HCT116 (cell line): ENCODE results near the gene GYPC. TPM values are rescaled to one million over a fixed set of nuclear protein-coding genes. Genes with fewer than 3 reads are reported as not detected.

Experiments used
- ATAC-seq: fragments of 200-7000 bp; cut with Tn5 transposase; 2 replicates; pipeline ENCODE4 v1.9.1; 2020; ENCODE audit warnings: mild to moderate bottlenecking, moderate library complexity
- BruUV-seq: library from RNA; stranded (reverse); fragments of 400-500 nt; replicated peaks from 2 replicates; lab custom pipeline; 2021; lab: Mats Ljungman, UMichigan
- CTCF ChIA-PET: fragments of 300-600 bp; sonication (Branson Sonifier 250); formaldehyde crosslinking; loops from one replicate; lab custom pipeline; 2021; ENCODE audit warnings: antibody characterized with exemption; lab: Charles Lee
- POLR2A ChIA-PET: fragments of 300-600, 350-600 bp; sonication (Branson Sonifier 250); formaldehyde crosslinking; loops from one replicate; lab custom pipeline; 2021; ENCODE audit warnings: antibody characterized with exemption; lab: Charles Lee
- RAD21 ChIA-PET, 2 experiments: fragments of 300-600 bp; sonication (Branson Sonifier 250); formaldehyde crosslinking; loops; one replicate each; lab custom pipeline; 2023; ENCODE audit warnings: low total read pairs in 2 of 2; ENCODE audit not compliant: uncharacterized antibody in 2 of 2, unreplicated experiment in 2 of 2, low non-redundant PET in 1 of 2; lab: Charles Lee
- DNase-seq: peaks from one replicate; pipeline ENCODE4 v3.0.0-alpha.2; 2010; ENCODE audit warnings: low read depth, low spot score
- H2AFZ ChIP-seq: fragments of 200-600 bp; shearing (Covaris generic), sonication (generic); 2 replicates; pipeline ENCODE4 v1.6.1; 2017; ENCODE audit warnings: low read depth, mixed run types, mixed read lengths, antibody characterized with exemption, low read length; ENCODE audit not compliant: poor library complexity, severe bottlenecking
- H3K27ac ChIP-seq: 2 replicates; pipeline ENCODE4 v1.5.1; 2012; ENCODE audit warnings: low read depth, low read length
- H3K27me3 ChIP-seq: fragments of 200-600 bp; sonication (generic); 2 replicates; pipeline ENCODE4 v1.6.1; 2016; ENCODE audit warnings: mixed run types, low read length, mixed read lengths; ENCODE audit not compliant: insufficient read depth
- H3K36me3 ChIP-seq, 2 experiments: fragments of 200-500 bp in 1 of 2; fragments of 200-600 bp in 1 of 2; sonication (Bioruptor generic) in 1 of 2; sonication (generic) in 1 of 2; 2 replicates each; pipeline versions ENCODE4 v1.5.1 to v1.6.1; 2014 to 2016; ENCODE audit warnings: low read length in 2 of 2, inconsistent platforms in 1 of 2, mixed read lengths in 1 of 2, mixed run types in 1 of 2; ENCODE audit not compliant: insufficient read depth in 2 of 2, control insufficient read depth in 1 of 2
- H3K4me1 ChIP-seq, 2 experiments: fragments of 200-600 bp in 1 of 2; sonication (generic) in 1 of 2; 2 replicates each; pipeline versions ENCODE4 v1.5.1 to v1.6.1; 2012 to 2017; ENCODE audit warnings: low read length in 2 of 2, inconsistent platforms in 1 of 2, mild to moderate bottlenecking in 1 of 2, mixed read lengths in 1 of 2, mixed run types in 1 of 2, moderate library complexity in 1 of 2; ENCODE audit not compliant: insufficient read depth in 2 of 2, control insufficient read depth in 1 of 2
- H3K4me2 ChIP-seq: fragments of 200-600 bp; sonication (generic); 2 replicates; pipeline ENCODE4 v1.6.1; 2017; ENCODE audit warnings: mixed run types, low read length, mixed read lengths
- H3K4me3 ChIP-seq, 2 experiments: fragments of 200-600 bp in 1 of 2; sonication (generic) in 1 of 2; replicated peaks in 1 of 2; 2 replicates each; pipeline ENCODE4 v1.5.1; 2011 to 2016; ENCODE audit warnings: low read length in 2 of 2, control low read depth in 1 of 2, low read depth in 1 of 2, mild to moderate bottlenecking in 1 of 2, mixed read lengths in 1 of 2, mixed run types in 1 of 2
- H3K79me2 ChIP-seq: fragments of 200-600 bp; sonication (generic); 2 replicates; pipeline ENCODE4 v1.6.1; 2017; ENCODE audit warnings: mild to moderate bottlenecking, mixed run types, low read length, moderate library complexity, mixed read lengths; ENCODE audit not compliant: insufficient read depth
- H3K9ac ChIP-seq: fragments of 200-600 bp; sonication (generic); 2 replicates; pipeline ENCODE4 v1.6.1; 2016; ENCODE audit warnings: low read length, mixed read lengths
- H3K9me2 ChIP-seq: fragments of 200-600 bp; sonication (generic), shearing (Covaris generic); 2 replicates; pipeline ENCODE4 v1.6.1; 2017; ENCODE audit warnings: mixed run types, mild to moderate bottlenecking, moderate library complexity; ENCODE audit not compliant: insufficient read depth
- H3K9me3 ChIP-seq, 2 experiments: fragments of 200-500 bp in 1 of 2; fragments of 200-600 bp in 1 of 2; sonication (Bioruptor generic) in 1 of 2; sonication (generic) in 1 of 2; 2 replicates each; pipeline ENCODE4 v1.6.1; 2014 to 2017; ENCODE audit warnings: low read length in 2 of 2, mixed read lengths in 2 of 2, inconsistent platforms in 1 of 2, low read depth in 1 of 2, mild to moderate bottlenecking in 1 of 2, mixed run types in 1 of 2, moderate library complexity in 1 of 2; ENCODE audit not compliant: control insufficient read depth in 1 of 2, insufficient read depth in 1 of 2
- H4K20me1 ChIP-seq: fragments of 200-600 bp; sonication (generic), shearing (Covaris generic); 2 replicates; pipeline ENCODE4 v1.6.1; 2017; ENCODE audit warnings: mixed run types, mild to moderate bottlenecking, moderate library complexity; ENCODE audit not compliant: insufficient read depth
- CBX3 ChIP-seq: IDR thresholded peaks from 2 replicates; pipeline ENCODE4 v1.6.1; 2012; ENCODE audit warnings: low read depth
- CEBPB ChIP-seq: IDR thresholded peaks from 2 replicates; pipeline ENCODE4 v1.6.1; 2012; ENCODE audit warnings: low read depth
- EGR1 ChIP-seq: IDR thresholded peaks from 2 replicates; pipeline ENCODE4 v1.6.1; 2012; ENCODE audit warnings: low read depth
- ELF1 ChIP-seq: IDR thresholded peaks from 2 replicates; pipeline ENCODE4 v1.6.1; 2012; ENCODE audit warnings: low read depth, borderline replicate concordance
- EZH2 ChIP-seq: fragments of 200-600 bp; sonication (generic); IDR thresholded peaks from 2 replicates; pipeline ENCODE4 v1.6.1; 2017; ENCODE audit warnings: antibody characterized with exemption, mixed run types
- EZH2phosphoT487 ChIP-seq: fragments of 200-600 bp; IDR thresholded peaks from 2 replicates; pipeline ENCODE4 v1.6.1; 2018; ENCODE audit warnings: antibody characterized with exemption, borderline replicate concordance
- FOSL1 ChIP-seq: IDR thresholded peaks from 2 replicates; pipeline ENCODE4 v1.6.1; 2012; ENCODE audit warnings: low read depth
- JUND ChIP-seq: IDR thresholded peaks from 2 replicates; pipeline ENCODE4 v1.6.1; 2012
- POLR2A ChIP-seq: IDR thresholded peaks from 2 replicates; pipeline ENCODE4 v1.7.0; 2011; ENCODE audit warnings: borderline replicate concordance; ENCODE audit not compliant: insufficient read depth, insufficient read length; ENCODE audit errors: extremely low read depth
- POLR2AphosphoS5 ChIP-seq: IDR thresholded peaks from 2 replicates; pipeline ENCODE4 v1.6.1; 2011; ENCODE audit warnings: mild to moderate bottlenecking, low read depth, low read length, moderate library complexity
- SIN3A ChIP-seq: IDR thresholded peaks from 2 replicates; pipeline ENCODE4 v1.6.1; 2012; ENCODE audit warnings: low read depth
- SP1 ChIP-seq: IDR thresholded peaks from 2 replicates; pipeline ENCODE4 v1.6.1; 2012; ENCODE audit warnings: low read depth
- SRF ChIP-seq: IDR thresholded peaks from 2 replicates; pipeline ENCODE4 v1.6.1; 2012; ENCODE audit warnings: low read depth
- TCF7L2 ChIP-seq: IDR thresholded peaks from 2 replicates; pipeline ENCODE4 v1.7.0; 2011; ENCODE audit warnings: borderline replicate concordance, inconsistent platforms; ENCODE audit not compliant: insufficient read depth, insufficient read length; ENCODE audit errors: extremely low read depth
- YY1 ChIP-seq: IDR thresholded peaks from 2 replicates; pipeline ENCODE4 v1.6.1; 2011; ENCODE audit warnings: low read length, low read depth, moderate library complexity, mild to moderate bottlenecking; ENCODE audit not compliant: insufficient replicate concordance; ENCODE audit errors: extremely low read depth
- ZNF274 ChIP-seq: fragments of 200-500 bp; sonication (Bioruptor generic); IDR thresholded peaks from 2 replicates; pipeline ENCODE4 v1.6.1; 2014; ENCODE audit warnings: mild to moderate bottlenecking, low read depth, low read length, inconsistent platforms
- intact Hi-C: fragments of 100-400 bp; cut with micrococcal nuclease; formaldehyde crosslinking; loops from 2 replicates; pipeline ENCODE4 v1.10.0; 2022
- total RNA-seq: library from RNA; stranded (reverse); gene quantifications from one replicate; pipeline ENCODE4 v1.2.1, GENCODE V29; 2021; ENCODE audit not compliant: unreplicated experiment
- TF ChIP-seq, protein P1 (sequence below), 3 experiments: fragments of 200-600 bp in 1 of 3; sonication (generic) in 1 of 3; IDR thresholded peaks in 2 of 3; conservative IDR thresholded peaks in 1 of 3; 2 replicates each; pipeline ENCODE4 v1.5.1; 2012 to 2017; ENCODE audit warnings: low read depth in 2 of 3, low read length in 2 of 3, antibody characterized with exemption in 1 of 3, borderline replicate concordance in 1 of 3, control low read depth in 1 of 3, mild to moderate bottlenecking in 1 of 3, mixed read lengths in 1 of 3, mixed run types in 1 of 3, moderate library complexity in 1 of 3; ENCODE audit not compliant: insufficient read depth in 1 of 3
- TF ChIP-seq, protein P2 (sequence below): IDR thresholded peaks from 2 replicates; pipeline ENCODE4 v1.6.1; 2012; ENCODE audit warnings: low read depth
- TF ChIP-seq, protein P3 (sequence below): IDR thresholded peaks from 2 replicates; pipeline ENCODE4 v1.6.1; 2011; ENCODE audit warnings: mild to moderate bottlenecking, low read length, moderate library complexity; ENCODE audit not compliant: insufficient replicate concordance; ENCODE audit errors: extremely low read depth

GYPC gene
- total RNA-seq, 1 experiment from 2014 or later: 0.66 TPM

DNA sequence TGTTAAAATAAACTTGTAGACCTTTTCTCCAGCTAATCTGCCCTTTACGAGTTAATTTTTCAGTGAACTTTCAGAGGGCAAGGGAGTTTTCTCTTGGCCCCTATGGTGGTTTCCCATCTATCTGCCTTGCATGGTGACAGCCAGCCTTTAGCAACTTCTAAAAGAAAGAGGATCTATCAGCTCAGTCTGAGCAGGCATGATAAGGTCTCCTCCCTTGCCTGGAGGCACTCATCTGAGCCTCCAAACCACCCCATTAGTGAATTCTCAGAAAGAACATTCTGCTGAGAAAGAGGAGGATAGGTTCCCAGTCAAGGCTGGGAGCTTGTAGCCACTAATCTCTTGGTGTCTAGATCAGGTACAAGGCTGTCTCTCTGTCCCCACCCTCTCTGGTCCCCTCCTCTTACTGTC lies 10.7 kb upstream of the GYPC start:
- no TSS peak for BruUV-seq
- Histone ChIP-seq H3K4me1 (no peaks in the 10 kb centered on the region), H3K27me3 (peaks cover 18% of the 10 kb centered on the region), H4K20me1 (no peaks in the 10 kb centered on the region), H2AFZ (no peak overlapping the region), H3K27ac (no peak overlapping the region), H3K9me3 (no peaks in the 10 kb centered on the region), H3K9ac (no peak overlapping the region), H3K79me2 (no peaks in the 10 kb centered on the region), H3K4me2 (no peak overlapping the region), H3K9me2 (no peaks in the 10 kb centered on the region), H3K36me3 (no peaks in the 10 kb centered on the region), H3K4me3 (no peak overlapping the region)
- ChIA-PET RAD21 (no interaction called here), POLR2A (no interaction called here), CTCF (no interaction called here)
- TF ChIP-seq SP1 (no peak), CEBPB (no peak), CBX3 (no peak), EZH2 (no peak), ZNF274 (no peak), TCF7L2 (no peak), SRF (no peak), YY1 (no peak), ELF1 (no peak), SIN3A (no peak), FOSL1 (no peak), POLR2A (no peak), POLR2AphosphoS5 (no peak), EZH2phosphoT487 (no peak), JUND (no peak), EGR1 (no peak)
- TF ChIP-seq, protein P1, sequence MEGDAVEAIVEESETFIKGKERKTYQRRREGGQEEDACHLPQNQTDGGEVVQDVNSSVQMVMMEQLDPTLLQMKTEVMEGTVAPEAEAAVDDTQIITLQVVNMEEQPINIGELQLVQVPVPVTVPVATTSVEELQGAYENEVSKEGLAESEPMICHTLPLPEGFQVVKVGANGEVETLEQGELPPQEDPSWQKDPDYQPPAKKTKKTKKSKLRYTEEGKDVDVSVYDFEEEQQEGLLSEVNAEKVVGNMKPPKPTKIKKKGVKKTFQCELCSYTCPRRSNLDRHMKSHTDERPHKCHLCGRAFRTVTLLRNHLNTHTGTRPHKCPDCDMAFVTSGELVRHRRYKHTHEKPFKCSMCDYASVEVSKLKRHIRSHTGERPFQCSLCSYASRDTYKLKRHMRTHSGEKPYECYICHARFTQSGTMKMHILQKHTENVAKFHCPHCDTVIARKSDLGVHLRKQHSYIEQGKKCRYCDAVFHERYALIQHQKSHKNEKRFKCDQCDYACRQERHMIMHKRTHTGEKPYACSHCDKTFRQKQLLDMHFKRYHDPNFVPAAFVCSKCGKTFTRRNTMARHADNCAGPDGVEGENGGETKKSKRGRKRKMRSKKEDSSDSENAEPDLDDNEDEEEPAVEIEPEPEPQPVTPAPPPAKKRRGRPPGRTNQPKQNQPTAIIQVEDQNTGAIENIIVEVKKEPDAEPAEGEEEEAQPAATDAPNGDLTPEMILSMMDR (IDR thresholded peaks at IDR 0.05 in 2 of 3, conservative IDR thresholded peaks at IDR 0.05 in 1 of 3; ENCODE audit: borderline replicate concordance in 1 of 3, insufficient read depth in 1 of 3, low read depth in 2 of 3, low read length in 2 of 3): no peak
- TF ChIP-seq, protein P2, sequence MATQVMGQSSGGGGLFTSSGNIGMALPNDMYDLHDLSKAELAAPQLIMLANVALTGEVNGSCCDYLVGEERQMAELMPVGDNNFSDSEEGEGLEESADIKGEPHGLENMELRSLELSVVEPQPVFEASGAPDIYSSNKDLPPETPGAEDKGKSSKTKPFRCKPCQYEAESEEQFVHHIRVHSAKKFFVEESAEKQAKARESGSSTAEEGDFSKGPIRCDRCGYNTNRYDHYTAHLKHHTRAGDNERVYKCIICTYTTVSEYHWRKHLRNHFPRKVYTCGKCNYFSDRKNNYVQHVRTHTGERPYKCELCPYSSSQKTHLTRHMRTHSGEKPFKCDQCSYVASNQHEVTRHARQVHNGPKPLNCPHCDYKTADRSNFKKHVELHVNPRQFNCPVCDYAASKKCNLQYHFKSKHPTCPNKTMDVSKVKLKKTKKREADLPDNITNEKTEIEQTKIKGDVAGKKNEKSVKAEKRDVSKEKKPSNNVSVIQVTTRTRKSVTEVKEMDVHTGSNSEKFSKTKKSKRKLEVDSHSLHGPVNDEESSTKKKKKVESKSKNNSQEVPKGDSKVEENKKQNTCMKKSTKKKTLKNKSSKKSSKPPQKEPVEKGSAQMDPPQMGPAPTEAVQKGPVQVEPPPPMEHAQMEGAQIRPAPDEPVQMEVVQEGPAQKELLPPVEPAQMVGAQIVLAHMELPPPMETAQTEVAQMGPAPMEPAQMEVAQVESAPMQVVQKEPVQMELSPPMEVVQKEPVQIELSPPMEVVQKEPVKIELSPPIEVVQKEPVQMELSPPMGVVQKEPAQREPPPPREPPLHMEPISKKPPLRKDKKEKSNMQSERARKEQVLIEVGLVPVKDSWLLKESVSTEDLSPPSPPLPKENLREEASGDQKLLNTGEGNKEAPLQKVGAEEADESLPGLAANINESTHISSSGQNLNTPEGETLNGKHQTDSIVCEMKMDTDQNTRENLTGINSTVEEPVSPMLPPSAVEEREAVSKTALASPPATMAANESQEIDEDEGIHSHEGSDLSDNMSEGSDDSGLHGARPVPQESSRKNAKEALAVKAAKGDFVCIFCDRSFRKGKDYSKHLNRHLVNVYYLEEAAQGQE: no peak
- TF ChIP-seq, protein P3, sequence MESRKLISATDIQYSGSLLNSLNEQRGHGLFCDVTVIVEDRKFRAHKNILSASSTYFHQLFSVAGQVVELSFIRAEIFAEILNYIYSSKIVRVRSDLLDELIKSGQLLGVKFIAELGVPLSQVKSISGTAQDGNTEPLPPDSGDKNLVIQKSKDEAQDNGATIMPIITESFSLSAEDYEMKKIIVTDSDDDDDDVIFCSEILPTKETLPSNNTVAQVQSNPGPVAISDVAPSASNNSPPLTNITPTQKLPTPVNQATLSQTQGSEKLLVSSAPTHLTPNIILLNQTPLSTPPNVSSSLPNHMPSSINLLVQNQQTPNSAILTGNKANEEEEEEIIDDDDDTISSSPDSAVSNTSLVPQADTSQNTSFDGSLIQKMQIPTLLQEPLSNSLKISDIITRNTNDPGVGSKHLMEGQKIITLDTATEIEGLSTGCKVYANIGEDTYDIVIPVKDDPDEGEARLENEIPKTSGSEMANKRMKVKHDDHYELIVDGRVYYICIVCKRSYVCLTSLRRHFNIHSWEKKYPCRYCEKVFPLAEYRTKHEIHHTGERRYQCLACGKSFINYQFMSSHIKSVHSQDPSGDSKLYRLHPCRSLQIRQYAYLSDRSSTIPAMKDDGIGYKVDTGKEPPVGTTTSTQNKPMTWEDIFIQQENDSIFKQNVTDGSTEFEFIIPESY: no peak
- ATAC-seq (no peak), DNase-seq (no peak)
- intact Hi-C loops: no loop called here
